NCI-H446 (cell line): ENCODE data around the gene NSUN3.
A peak's percentile ranks its signal among the peaks of the same experiment; 100 is the strongest.

Source experiments
- DNase-seq, 2 experiments: peaks; one replicate each; lab custom pipeline; 2025; lab: John Stamatoyannopoulos, UW

Gene NSUN3

DNA sequence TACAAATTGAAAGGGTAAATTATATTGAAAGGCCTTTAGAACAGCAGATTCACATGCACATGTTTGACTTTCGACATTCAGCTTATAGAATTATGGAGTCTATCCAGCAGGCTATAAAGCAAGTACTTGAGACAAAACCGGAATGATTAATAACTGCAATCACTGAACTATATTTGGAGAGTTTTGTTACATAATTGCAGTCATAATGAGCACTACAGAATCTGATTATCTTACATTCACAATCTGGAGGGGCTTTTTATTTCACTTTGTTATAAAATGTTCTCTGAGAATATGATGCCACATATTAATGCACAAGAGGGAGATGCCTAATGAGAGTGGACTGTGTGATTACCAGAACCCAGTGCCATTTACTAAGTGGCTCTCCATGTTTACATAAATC, 64.3 kb downstream of the NSUN3 start:
- DNase-seq = no peak

DNA sequence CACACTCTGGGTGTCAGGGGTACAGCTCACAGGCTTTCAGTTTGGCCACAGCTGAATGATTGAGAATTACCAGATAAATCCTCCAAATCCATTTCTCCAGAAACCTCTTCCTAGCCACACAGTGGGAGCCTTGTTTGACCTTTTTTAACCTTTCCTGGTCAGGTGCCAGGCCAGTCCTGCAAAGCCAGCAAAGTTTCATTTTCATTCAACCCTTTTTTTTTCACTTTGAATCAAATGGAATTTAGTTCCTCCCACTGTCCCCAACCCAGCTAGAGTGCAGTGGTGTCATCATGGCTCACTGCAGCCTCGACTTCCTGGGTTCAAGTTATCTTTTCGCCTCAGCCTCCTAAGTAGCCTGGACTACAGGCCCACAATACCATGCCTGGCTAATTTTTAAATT, 67.8 kb downstream of the NSUN3 start:
- DNase-seq = no peak

DNA sequence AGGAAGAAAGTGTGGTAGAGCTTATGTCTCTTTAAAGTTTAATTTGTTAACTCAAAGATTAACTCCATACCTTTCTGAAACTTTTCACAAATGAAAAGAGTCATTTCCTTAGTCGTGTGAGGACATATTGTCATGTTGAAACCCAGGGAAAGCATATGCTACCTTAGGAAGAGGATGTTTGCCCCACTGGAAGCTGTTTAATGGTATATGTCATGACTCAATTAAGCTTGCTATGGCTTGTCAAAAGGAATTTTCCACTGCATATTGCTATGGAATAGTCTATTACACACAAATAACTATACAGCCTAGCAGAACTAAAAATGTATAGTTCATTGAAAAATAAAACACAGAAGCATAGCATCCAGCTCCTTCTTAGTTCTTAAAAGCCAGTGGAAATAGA, 69.9 kb downstream of the NSUN3 start:
- DNase-seq = no peak

DNA sequence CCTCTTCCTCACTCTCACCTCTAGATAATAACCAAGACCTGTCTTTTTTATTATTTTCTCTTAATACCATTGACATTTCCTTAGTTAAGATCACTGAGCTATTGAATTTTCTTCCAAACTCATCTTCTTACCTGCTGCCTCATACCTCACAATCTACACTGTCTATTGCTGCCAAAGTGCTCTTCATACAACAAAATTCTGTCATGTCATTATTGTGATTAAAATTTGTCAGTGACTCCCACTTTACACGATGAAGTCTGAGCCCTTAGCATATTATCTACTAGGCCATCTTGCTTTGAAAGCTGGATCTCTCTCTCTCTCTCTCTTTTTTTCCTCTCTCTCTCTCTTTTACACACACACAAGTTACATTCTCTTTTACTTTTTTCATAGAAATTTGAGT, 73.3 kb downstream of the NSUN3 start:
- no peak for DNase-seq

DNA sequence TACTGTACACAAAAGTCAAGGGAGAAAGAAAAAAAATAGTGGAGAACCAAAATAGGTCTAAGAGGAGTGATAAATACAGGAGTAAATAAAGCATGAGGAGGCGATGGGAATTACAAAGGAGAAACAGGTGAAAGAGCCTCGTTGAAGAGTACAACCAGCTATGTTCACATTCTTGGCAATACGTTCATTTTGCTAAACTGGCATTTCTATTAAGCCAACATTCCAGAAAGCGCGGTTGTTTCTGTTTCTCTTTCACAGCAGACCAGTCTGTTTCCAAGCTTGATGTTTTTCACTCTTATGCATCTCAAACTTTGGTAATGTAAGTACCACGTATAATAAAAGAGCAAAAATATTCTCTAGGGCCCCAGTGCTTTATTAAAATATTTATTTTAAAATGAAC, 74.5 kb downstream of the NSUN3 start:
- DNase-seq = no peak

DNA sequence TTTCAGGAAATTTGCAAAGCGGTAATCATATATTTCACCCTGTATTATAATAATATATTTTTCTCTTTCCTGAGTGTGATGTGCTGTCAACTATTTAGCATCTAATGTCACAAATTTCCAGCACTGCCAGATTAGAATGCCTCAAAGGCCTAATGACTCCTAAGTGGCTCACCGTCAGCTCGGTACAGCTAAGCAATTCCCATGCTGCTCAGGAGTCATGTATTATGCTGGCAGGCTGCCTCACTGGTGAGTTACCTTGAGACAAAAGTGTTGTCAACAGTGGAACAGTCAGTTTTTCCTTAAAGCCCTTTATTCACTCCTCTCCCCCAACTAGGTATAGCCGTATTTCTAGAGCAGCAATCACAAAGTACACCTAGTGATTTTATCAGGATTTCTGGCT, 83.6 kb downstream of the NSUN3 start:
- DNase-seq = no peak

DNA sequence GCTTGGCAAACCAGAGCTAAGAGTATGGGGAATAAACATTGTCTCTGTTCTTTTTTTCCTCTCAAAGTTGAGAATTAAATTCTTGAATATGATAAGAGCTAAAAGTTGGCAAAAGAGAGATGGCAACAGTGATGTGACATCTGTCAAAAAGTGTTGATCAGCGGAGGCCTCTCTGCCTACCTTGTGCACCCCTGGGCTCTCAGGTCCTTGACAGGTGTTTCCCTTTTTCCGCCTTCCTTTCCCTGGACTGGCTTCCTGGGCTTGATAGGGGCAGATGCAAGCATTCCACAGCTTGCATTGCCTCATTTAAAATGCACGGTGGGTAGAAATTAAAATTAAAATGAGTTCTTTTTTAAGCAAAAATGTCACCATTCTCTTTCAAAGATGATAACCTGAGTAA, 84.2 kb downstream of the NSUN3 start:
- DNase-seq = no peak

DNA sequence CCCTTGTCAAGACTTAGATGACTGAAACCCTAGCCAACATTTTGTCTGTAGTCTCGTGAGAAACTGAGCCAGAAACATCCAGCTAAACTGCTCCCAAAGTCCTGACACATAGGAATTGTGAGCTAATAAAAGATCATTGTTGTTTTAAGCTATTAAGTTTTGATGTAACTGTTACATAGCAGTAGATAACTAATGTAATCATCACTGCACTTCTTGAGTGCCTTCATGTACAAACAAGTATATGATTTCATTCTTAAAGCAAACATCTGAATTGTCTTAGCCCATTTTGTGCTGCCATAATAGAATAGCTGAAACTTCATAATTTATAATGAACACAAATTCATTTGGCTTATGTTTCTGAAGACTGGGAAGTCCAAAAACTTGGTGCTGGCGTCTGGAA, 87.3 kb downstream of the NSUN3 start:
- no peak for DNase-seq

DNA sequence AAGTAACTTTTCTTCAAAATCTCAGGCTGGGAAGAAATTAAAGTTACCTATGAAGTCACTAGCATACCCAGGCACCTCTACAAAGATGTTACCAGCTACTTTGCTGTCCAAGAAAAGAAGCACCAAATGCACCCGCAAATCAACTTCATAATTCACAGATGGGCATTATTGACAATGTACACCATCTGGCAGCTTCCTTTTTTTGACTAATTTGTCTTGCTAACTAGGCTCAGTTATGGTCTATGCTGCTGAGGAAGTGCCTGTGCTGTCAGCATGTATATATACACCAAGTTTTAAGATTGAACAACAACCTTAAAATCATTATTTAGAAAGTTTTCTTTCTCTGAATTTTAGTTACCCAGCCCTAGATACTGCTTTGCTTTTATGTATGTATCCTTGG, 93.8 kb downstream of the NSUN3 start:
- DNase-seq = peak; percentile 60 to 77

DNA sequence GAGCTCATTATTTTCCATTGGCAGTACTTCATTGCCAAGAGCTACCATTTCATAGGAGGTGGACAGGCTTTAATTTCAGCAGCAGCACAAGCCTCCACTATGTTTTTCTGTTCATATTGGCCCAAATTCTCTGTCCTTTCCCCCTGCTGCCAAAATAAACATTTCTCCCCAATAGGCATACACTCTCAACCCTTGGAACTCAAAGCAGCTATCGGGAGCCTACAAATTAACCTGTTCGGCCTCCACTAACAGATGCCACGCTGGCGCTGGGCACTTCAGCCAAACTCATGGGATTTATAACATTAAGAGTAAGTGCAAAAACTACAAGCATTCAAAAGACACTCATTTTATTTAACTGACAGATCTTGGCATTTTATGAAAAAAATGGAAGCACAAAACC, 95.7 kb downstream of the NSUN3 start:
- peak; percentile 84 to 86 for DNase-seq

DNA sequence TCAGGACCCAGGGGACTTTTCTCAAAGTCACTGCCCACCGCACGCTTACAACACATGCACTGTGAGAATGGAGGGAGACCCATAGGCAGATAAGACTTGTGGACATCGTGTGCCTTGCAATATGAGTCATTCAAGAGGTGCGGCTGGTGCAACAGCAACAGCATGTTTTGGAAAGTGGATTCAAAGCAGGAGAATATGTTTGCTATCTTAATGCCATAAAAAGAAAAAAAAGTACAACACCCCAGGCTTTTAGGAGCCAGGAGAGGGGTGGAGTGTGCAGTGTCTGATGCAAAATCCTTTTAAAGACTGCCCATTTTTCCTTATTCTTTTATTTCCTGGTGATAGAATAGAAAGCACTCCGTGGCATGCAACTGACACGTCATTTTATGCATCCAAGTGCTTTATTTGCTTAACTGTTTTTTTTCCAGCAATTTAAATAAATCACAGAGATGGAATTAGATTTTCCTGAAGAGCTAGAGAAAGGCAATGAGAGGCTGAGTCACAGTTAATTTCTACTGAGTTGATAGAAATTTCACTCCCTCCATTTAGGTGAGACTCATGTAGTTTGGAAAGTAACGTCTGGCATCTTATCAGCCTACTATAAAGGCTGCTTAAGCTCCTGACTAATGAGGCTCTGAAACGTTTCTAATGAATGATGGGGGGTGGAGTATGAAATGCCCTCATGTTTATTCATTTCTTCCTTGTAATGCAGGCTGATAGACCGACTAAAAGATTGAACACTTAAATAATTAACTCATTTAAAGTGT, 96.4 kb downstream of the NSUN3 start:
- peak; percentile 74 to 80 for DNase-seq

DNA sequence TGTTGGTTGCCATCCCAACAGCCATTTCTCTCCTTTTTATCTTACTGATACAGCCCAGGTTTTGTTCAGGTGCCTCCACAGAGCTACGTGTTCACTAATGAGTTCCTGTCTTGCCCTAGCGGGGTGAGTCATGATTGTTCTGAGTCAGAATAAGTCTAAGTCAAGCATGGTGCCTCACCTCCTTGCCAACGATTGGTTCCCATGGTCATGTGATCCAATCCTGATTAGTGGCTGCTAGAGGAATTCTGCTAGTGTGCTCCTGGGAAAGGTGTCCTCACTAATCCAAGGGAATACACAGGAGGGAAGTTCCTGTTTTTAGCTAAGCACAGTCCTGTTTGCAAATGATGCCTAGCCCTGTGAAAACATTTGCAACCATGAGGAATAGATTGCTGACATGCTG, 99.8 kb downstream of the NSUN3 start:
- DNase-seq = no peak

DNA sequence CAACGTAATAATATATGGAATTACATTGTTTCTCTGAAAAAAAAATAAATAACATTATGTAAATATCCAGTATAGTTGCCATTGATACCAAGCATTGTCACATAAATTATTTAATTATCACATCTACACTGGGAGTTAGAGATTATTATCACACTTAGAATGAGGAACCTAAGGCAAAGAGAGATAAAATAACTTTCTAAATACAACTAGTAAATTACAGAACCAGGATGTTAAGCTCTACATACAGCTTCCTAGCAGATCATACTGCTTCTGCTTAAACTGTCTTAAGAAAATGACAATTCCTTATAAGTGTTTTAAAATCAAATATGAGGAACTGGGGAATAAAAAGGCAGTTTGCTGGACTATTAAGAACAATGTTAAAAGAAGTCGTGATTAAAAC, 104.5 kb downstream of the NSUN3 start:
- no peak for DNase-seq

DNA sequence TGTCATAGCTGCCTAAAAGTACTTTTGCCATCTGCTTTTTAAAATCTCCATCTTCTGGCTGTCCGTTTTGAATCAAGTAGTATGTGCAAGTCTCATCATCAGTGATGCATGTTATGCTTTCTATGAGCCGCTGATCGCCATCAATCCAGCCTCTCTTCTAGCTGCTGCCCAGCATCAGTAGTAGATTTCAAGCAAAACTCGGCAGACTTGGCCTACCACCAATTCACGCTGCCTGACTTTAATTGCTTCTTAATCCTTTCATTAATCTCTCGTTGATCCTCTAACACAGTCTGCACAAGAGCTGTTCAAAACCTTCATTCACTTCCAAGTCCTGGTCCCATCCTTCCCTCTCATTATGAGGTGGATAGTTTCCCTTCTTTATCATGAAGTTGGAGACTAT, 104.9 kb downstream of the NSUN3 start:
- peak; percentile 35 to 76 for DNase-seq

DNA sequence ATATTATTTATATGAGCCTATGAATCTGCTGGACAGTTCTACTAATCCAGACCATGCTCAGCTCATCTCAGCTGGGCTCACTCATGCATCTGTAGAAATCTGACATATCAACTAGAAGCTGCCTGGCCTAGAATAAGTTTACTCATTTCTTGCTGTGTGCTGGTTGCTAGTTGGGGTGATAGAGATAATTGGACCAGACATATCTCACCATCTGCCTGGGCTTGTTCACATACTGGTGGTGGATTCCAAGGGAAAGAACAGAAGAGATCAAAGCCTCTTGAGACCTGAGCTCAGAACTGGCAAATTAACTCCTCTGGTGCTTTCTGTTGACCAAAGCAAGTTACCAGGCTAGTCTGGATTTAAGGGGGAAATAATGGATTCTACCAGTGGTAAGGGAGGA, 109.1 kb downstream of the NSUN3 start:
- peak in 1 of 2 experiments; percentile 11 for DNase-seq

DNA sequence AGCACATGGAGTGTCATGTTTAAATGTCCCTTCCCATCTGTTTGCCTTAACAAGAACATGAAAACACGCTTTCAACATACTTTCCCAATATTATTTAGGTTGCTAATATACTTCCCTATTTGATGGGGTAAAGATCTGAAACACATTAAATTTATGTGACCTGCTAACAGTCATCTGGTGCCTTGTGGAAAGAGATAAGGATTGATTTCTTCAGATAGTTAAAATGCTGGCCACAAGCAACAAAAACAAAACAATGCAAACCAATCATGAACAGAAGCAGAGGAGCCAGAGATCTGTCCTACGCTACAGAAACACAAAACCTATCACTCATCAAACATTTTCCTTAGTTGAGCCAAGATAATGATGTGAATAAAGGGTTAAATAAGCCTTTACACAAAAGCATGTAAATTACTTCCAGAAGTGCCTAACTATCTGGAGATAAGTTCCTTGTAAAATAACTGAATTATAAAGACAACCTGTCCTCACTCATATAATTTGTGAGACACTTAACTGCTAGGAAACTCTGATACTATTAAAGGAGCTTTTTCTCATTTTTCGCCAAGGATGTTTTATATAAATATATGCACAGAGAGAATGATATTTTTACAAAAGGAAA, 109.9 kb downstream of the NSUN3 start:
- DNase-seq = no peak

DNA sequence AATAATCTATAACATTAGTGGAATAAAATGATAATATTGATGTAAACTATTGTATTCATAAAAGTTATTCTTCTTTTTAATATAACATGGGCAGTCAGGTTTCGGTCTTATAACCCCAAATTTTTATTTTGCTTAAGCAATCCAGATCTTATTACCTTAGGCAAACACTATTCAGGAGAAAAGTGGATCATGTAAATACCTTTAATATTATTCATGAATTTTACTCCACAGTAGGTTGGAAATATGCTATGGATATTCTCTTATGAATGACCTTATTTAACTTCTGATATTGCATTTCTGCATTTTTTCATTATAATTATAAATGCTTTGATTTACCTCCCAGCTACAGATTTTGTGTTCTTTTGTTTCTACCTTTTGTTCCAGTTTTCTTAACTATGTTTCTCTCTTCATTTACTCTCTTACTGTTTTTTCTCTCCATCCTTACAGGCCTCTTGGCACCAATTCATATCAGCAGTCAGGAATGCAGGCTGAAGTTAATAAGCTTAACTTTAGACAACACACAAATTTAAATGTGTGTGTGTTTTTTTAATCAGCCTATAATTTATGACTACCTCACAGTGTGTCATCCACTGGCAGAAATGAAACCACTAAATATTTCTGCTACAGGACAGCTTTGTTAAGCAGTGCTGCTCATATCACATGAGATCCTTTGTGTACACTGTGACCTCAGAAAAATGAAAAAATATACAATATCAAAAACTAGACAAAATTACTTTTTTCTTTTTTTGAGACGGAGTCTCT, 111.0 kb downstream of the NSUN3 start:
- no peak for DNase-seq

DNA sequence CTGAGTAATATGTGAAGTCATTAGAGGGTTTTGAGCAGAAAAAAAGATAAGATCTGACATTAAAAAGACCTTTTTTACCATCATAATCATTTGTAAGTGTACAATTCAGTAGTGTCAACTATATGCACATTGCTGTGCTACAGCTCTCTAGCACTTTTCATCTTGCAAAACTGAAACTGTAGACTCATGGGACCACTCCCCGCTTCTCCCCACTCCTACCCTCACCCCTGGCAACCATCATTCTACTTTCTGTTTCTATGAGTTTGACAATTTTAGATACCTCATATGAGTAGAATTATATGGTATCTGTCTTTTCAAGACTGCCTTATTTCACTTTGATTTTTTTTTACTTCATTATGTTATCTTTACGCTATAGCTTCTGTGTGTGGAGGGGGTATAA, 112.8 kb downstream of the NSUN3 start:
- DNase-seq = no peak

DNA sequence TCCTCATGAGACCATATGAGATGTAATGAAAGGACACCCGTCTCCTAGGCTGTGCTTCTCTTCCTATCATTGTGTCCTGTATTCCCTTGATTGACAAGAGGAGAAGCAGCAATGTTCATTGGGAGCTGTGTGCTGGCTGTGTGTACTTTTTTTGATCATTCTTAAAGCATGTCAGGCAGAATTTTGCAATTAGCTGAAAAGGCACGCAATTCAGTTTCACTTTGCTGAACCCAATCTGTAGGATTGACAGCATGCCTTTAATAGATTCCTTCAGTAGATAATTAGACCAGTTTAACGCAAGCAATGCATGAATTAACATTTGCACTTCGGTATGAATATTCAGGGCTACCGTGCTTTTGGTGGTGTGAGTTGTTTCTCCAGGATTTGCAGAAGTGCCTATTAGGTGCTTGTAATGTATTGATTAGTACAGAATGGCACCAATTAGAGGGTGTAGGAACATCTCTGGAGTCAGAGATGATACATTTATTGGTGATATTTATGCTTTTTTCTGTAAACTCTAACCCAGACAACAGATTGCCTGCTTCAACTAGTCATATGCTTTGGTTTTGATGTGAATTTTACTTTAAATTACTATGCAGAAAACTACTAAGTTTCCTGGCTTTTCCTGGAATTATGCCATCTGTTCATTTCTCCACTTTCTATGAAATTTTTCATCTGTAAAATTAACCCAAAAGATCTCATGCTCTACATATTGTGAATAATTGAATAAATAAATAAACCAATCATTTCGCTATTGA, 114.3 kb downstream of the NSUN3 start:
- no peak for DNase-seq
